Measurements from ENCODE around the gene LAMP1. TPM values are rescaled to one million over a fixed set of nuclear protein-coding genes. Genes with fewer than 3 reads are reported as not detected.
"Not testable (repeated sequence)": the region's sequence is repeated elsewhere in the genome, so short reads cannot be mapped to it uniquely, and the experiment has no call there.

The LAMP1 gene
- total RNA-seq, 2 experiments from 2014 or later, result 58.4 to 61.2 TPM

GRCh38 chr13:113314895-113315470, 17.9 kb downstream of the LAMP1 start:
- not testable (repeated sequence) for DNase-seq, H3K36me3 Mint-ChIP-seq, H3K4me1 Mint-ChIP-seq, H3K9me3 Mint-ChIP-seq, H3K4me3 Mint-ChIP-seq, H3K27ac Mint-ChIP-seq, H3K27me3 Mint-ChIP-seq

- no peak overlapping the region for H3K27ac Mint-ChIP-seq
Measured at GRCh38 chr13:113315992-113316391, 19.0 kb downstream of the LAMP1 start.

GRCh38 chr13:113317031-113317430, 20.0 kb downstream of the LAMP1 start:
- Mint-ChIP-seq H3K36me3 (peaks cover 12% of the 10 kb centered on the region), H3K9me3 (no peaks in the 10 kb centered on the region)

More at GRCh38 chr13:113315992-113316391, 19.0 kb downstream of the LAMP1 start:
- Mint-ChIP-seq H3K4me1 (peaks cover 3% of the 10 kb centered on the region), H3K4me3 (no peak overlapping the region), H3K36me3 (peaks cover 3% of the 10 kb centered on the region), H3K27me3 (no peaks in the 10 kb centered on the region), H3K9me3 (no peaks in the 10 kb centered on the region)
- DNase-seq, result no peak

GRCh38 chr13:113318956-113319355, 21.9 kb downstream of the LAMP1 start:
- H3K9me3 Mint-ChIP-seq, result no peaks in the 10 kb centered on the region
- H3K36me3 Mint-ChIP-seq, result peaks cover 19% of the 10 kb centered on the region
- no peak overlapping the region for H3K4me3 Mint-ChIP-seq
- no peaks in the 10 kb centered on the region for H3K27me3 Mint-ChIP-seq
- no peak for DNase-seq
- H3K4me1 Mint-ChIP-seq, result peaks cover 3% of the 10 kb centered on the region
- no peak overlapping the region for H3K27ac Mint-ChIP-seq

More at GRCh38 chr13:113317031-113317430, 20.0 kb downstream of the LAMP1 start:
- no peak for DNase-seq
- Mint-ChIP-seq H3K4me1 (peaks cover 3% of the 10 kb centered on the region), H3K27ac (no peak overlapping the region), H3K27me3 (no peaks in the 10 kb centered on the region), H3K4me3 (no peak overlapping the region)

- H3K9me3 Mint-ChIP-seq, result no peaks in the 10 kb centered on the region
- peaks cover 19% of the 10 kb centered on the region for H3K36me3 Mint-ChIP-seq
- H3K27me3 Mint-ChIP-seq, result no peaks in the 10 kb centered on the region
- H3K4me1 Mint-ChIP-seq, result peaks cover 3% of the 10 kb centered on the region
- no peak for DNase-seq
- H3K27ac Mint-ChIP-seq, result no peak overlapping the region
- no peak overlapping the region for H3K4me3 Mint-ChIP-seq
Measured at GRCh38 chr13:113319371-113319770, 22.3 kb downstream of the LAMP1 start.

GRCh38 chr13:113320226-113320875, 23.3 kb downstream of the LAMP1 start:
- Mint-ChIP-seq H3K27ac (no peak overlapping the region), H3K4me3 (no peak overlapping the region)

GRCh38 chr13:113321546-113321945, 24.5 kb downstream of the LAMP1 start:
- no peak overlapping the region for H3K4me3 Mint-ChIP-seq

More at GRCh38 chr13:113320226-113320875, 23.3 kb downstream of the LAMP1 start:
- Mint-ChIP-seq H3K27me3 (no peaks in the 10 kb centered on the region), H3K9me3 (no peaks in the 10 kb centered on the region), H3K36me3 (peaks cover 21% of the 10 kb centered on the region), H3K4me1 (no peaks in the 10 kb centered on the region)
- DNase-seq, result no peak

GRCh38 chr13:113322043-113322461, 25.0 kb downstream of the LAMP1 start:
- no peak for DNase-seq
- H3K4me3 Mint-ChIP-seq, result no peak overlapping the region
- no peak overlapping the region for H3K27ac Mint-ChIP-seq
- H3K4me1 Mint-ChIP-seq, result no peaks in the 10 kb centered on the region
- no peaks in the 10 kb centered on the region for H3K27me3 Mint-ChIP-seq
- no peaks in the 10 kb centered on the region for H3K9me3 Mint-ChIP-seq
- peaks cover 21% of the 10 kb centered on the region for H3K36me3 Mint-ChIP-seq

More at GRCh38 chr13:113321546-113321945, 24.5 kb downstream of the LAMP1 start:
- no peak overlapping the region for H3K27ac Mint-ChIP-seq
- no peak for DNase-seq
- no peaks in the 10 kb centered on the region for H3K4me1 Mint-ChIP-seq
- H3K36me3 Mint-ChIP-seq, result peaks cover 21% of the 10 kb centered on the region
- no peaks in the 10 kb centered on the region for H3K27me3 Mint-ChIP-seq
- no peaks in the 10 kb centered on the region for H3K9me3 Mint-ChIP-seq

GRCh38 chr13:113322890-113323651, 26.0 kb downstream of the LAMP1 start:
- H3K27ac Mint-ChIP-seq, result no peak overlapping the region
- no peaks in the 10 kb centered on the region for H3K9me3 Mint-ChIP-seq
- H3K4me3 Mint-ChIP-seq, result no peak overlapping the region
- peaks cover 21% of the 10 kb centered on the region for H3K36me3 Mint-ChIP-seq
- DNase-seq, result no peak
- no peaks in the 10 kb centered on the region for H3K27me3 Mint-ChIP-seq
- peaks cover under 1% of the 10 kb centered on the region for H3K4me1 Mint-ChIP-seq

- no peak for DNase-seq
- no peaks in the 10 kb centered on the region for H3K27me3 Mint-ChIP-seq
- peaks cover 3% of the 10 kb centered on the region for H3K4me1 Mint-ChIP-seq
- H3K9me3 Mint-ChIP-seq, result no peaks in the 10 kb centered on the region
- H3K27ac Mint-ChIP-seq, result no peak overlapping the region
- peaks cover 21% of the 10 kb centered on the region for H3K36me3 Mint-ChIP-seq
- H3K4me3 Mint-ChIP-seq, result no peak overlapping the region
Measured at GRCh38 chr13:113323869-113324268, 26.8 kb downstream of the LAMP1 start.

GRCh38 chr13:113324398-113324797, 27.4 kb downstream of the LAMP1 start:
- Mint-ChIP-seq H3K36me3 (peaks cover 21% of the 10 kb centered on the region), H3K27ac (no peak overlapping the region), H3K27me3 (no peaks in the 10 kb centered on the region), H3K4me1 (peaks cover 3% of the 10 kb centered on the region), H3K9me3 (no peaks in the 10 kb centered on the region), H3K4me3 (no peak overlapping the region)
- no peak for DNase-seq

GRCh38 chr13:113325779-113326178, 28.7 kb downstream of the LAMP1 start:
- H3K27ac Mint-ChIP-seq, result no peak overlapping the region
- no peaks in the 10 kb centered on the region for H3K27me3 Mint-ChIP-seq
- DNase-seq, result no peak
- no peaks in the 10 kb centered on the region for H3K9me3 Mint-ChIP-seq
- H3K36me3 Mint-ChIP-seq, result peaks cover 20% of the 10 kb centered on the region
- peaks cover 3% of the 10 kb centered on the region for H3K4me1 Mint-ChIP-seq
- no peak overlapping the region for H3K4me3 Mint-ChIP-seq

- H3K27ac Mint-ChIP-seq, result no peak overlapping the region
- peaks cover 8% of the 10 kb centered on the region for H3K36me3 Mint-ChIP-seq
- no peak for DNase-seq
- H3K9me3 Mint-ChIP-seq, result no peaks in the 10 kb centered on the region
- no peaks in the 10 kb centered on the region for H3K27me3 Mint-ChIP-seq
- no peak overlapping the region for H3K4me3 Mint-ChIP-seq
- peaks cover 3% of the 10 kb centered on the region for H3K4me1 Mint-ChIP-seq
Measured at GRCh38 chr13:113327391-113327765, 30.3 kb downstream of the LAMP1 start.

- H3K27ac Mint-ChIP-seq, result no peak overlapping the region
- DNase-seq, result no peak
Measured at GRCh38 chr13:113327766-113328471, 30.9 kb downstream of the LAMP1 start.

GRCh38 chr13:113328851-113329250, 31.8 kb downstream of the LAMP1 start:
- H3K27ac Mint-ChIP-seq, result no peak overlapping the region
- peaks cover 2% of the 10 kb centered on the region for H3K36me3 Mint-ChIP-seq
- H3K27me3 Mint-ChIP-seq, result no peaks in the 10 kb centered on the region
- H3K4me1 Mint-ChIP-seq, result peaks cover 3% of the 10 kb centered on the region
- no peak overlapping the region for H3K4me3 Mint-ChIP-seq
- no peaks in the 10 kb centered on the region for H3K9me3 Mint-ChIP-seq
- DNase-seq, result no peak

More at GRCh38 chr13:113327766-113328471, 30.9 kb downstream of the LAMP1 start:
- Mint-ChIP-seq H3K9me3 (no peaks in the 10 kb centered on the region), H3K4me3 (no peak overlapping the region), H3K27me3 (no peaks in the 10 kb centered on the region), H3K36me3 (peaks cover 5% of the 10 kb centered on the region), H3K4me1 (peaks cover 3% of the 10 kb centered on the region)

Measured in activated naive CD8-positive, alpha-beta T cell treated with anti-CD3 and anti-CD28 coated beads for 36 hours (primary cell).